A549 (cell line): ENCODE results near the gene CDH4.

Source experiments
- CHD2 ChIP-seq: fragments of 150-350 bp; IDR thresholded peaks from 2 replicates; pipeline ENCODE4 v1.6.1; 2014; ENCODE audit warnings: low read length; ENCODE audit not compliant: partially characterized antibody
- CTCF ChIP-seq: fragments of >200 bp; sonication (Bioruptor Twin); formaldehyde crosslinking; IDR thresholded peaks from 3 replicates; pipeline ENCODE4 v1.5.1; 2016
- POLR2A ChIP-seq: IDR thresholded peaks from 2 replicates; pipeline ENCODE4 v1.6.1; 2012; ENCODE audit warnings: mild to moderate bottlenecking, low read length
- REST ChIP-seq: fragments of 200-600 bp; sonication (generic); IDR thresholded peaks from 2 replicates; pipeline ENCODE4 v1.6.1; 2016; ENCODE audit warnings: antibody characterized with exemption, mild to moderate bottlenecking, moderate library complexity

GRCh38 chr20:61760731-61761130 is 508.7 kb downstream of the CDH4 start:
- no peak for TF ChIP-seq CTCF
- TF ChIP-seq REST = no peak
- TF ChIP-seq POLR2A = no peak
- no peak for TF ChIP-seq CHD2
